CD14-positive monocyte (primary cell): ENCODE results near the gene NPEPPS. TPM values are rescaled to one million over a fixed set of nuclear protein-coding genes. Genes with fewer than 3 reads are reported as not detected.
"Not testable (repeated sequence)": the region's sequence is repeated elsewhere in the genome, so short reads cannot be mapped to it uniquely, and the experiment has no call there.

Experiments used
- DNase-seq, 3 donors: peaks; one replicate each; pipeline ENCODE4 v3.0.0-alpha.2; 2011 to 2022
- H2AFZ ChIP-seq: 2 replicates; pipeline ENCODE4 v1.6.0; 2012; ENCODE audit warnings: mild to moderate bottlenecking, low read depth, low read length, inconsistent platforms; ENCODE audit not compliant: insufficient read depth, poor library complexity, severe bottlenecking
- H3K27ac ChIP-seq, 2 donors: 1 replicate in 1 of 2; 2 replicates in 1 of 2; pipeline ENCODE4 v1.5.1; 2012 to 2013; ENCODE audit warnings: low read length in 2 of 2, control low read depth in 1 of 2, inconsistent platforms in 1 of 2, low read depth in 1 of 2, mild to moderate bottlenecking in 1 of 2
- H3K27me3 ChIP-seq, 2 donors: one replicate each; pipeline versions ENCODE4 v1.6.0 to v1.6.1; 2011 to 2013; ENCODE audit warnings: low read length in 2 of 2; ENCODE audit not compliant: control insufficient read depth in 2 of 2, insufficient read depth in 2 of 2
- H3K36me3 ChIP-seq, 2 donors: replicated peaks in 1 of 2; 1 replicate in 1 of 2; 2 replicates in 1 of 2; pipeline versions ENCODE4 v1.5.1 to v1.6.1; 2012 to 2013; ENCODE audit warnings: low read length in 2 of 2, control low read depth in 1 of 2, inconsistent platforms in 1 of 2, mild to moderate bottlenecking in 1 of 2; ENCODE audit not compliant: insufficient read depth in 2 of 2, control insufficient read depth in 1 of 2
- H3K4me1 ChIP-seq, 2 donors: 1 replicate in 1 of 2; 2 replicates in 1 of 2; pipeline versions ENCODE4 v1.5.1 to v1.6.1; 2012 to 2013; ENCODE audit warnings: low read length in 2 of 2, control low read depth in 1 of 2, inconsistent platforms in 1 of 2, mild to moderate bottlenecking in 1 of 2, moderate library complexity in 1 of 2; ENCODE audit not compliant: insufficient read depth in 2 of 2, control insufficient read depth in 1 of 2
- H3K4me2 ChIP-seq: replicated peaks from 2 replicates; pipeline ENCODE3; 2012; ENCODE audit warnings: low read length, moderate library complexity, mild to moderate bottlenecking; ENCODE audit not compliant: poor library complexity, severe bottlenecking; ENCODE audit errors: extremely low read depth
- H3K4me3 ChIP-seq, 3 experiments: fragments of 200-600 bp in 1 of 3; sonication (generic) in 1 of 3; replicated peaks in 1 of 3; 1 replicate in 2 of 3; 2 replicates in 1 of 3; pipeline ENCODE4 v1.5.1; 2011 to 2013; ENCODE audit warnings: low read length in 3 of 3, mild to moderate bottlenecking in 3 of 3, control low read depth in 2 of 3, low read depth in 2 of 3, inconsistent platforms in 1 of 3, moderate library complexity in 1 of 3
- H3K79me2 ChIP-seq: 2 replicates; pipeline ENCODE4 v1.6.0; 2012; ENCODE audit warnings: mild to moderate bottlenecking, control low read depth, inconsistent platforms, low read length, moderate library complexity; ENCODE audit not compliant: insufficient read depth
- H3K9ac ChIP-seq: 2 replicates; pipeline ENCODE4 v1.6.0; 2017; ENCODE audit warnings: low read length, mild to moderate bottlenecking; ENCODE audit not compliant: insufficient read depth, poor library complexity, severe bottlenecking
- H3K9me3 ChIP-seq, 2 donors: replicated peaks in 1 of 2; 1 replicate in 1 of 2; 2 replicates in 1 of 2; pipeline versions ENCODE4 v1.5.1 to v1.6.1; 2012 to 2013; ENCODE audit warnings: low read length in 2 of 2, control low read depth in 1 of 2; ENCODE audit not compliant: control insufficient read depth in 1 of 2, insufficient read depth in 1 of 2
- H4K20me1 ChIP-seq: 2 replicates; pipeline ENCODE4 v1.6.0; 2012; ENCODE audit warnings: mild to moderate bottlenecking, low read length, control low read depth, moderate library complexity; ENCODE audit not compliant: insufficient read depth
- H3K27ac Mint-ChIP-seq, 7 donors: one replicate each; pipeline ENCODE4 v1.8.0; 2020; ENCODE audit warnings: mild to moderate bottlenecking in 7 of 7, mixed read lengths in 7 of 7, moderate library complexity in 6 of 7, inconsistent platforms in 2 of 7
- H3K27me3 Mint-ChIP-seq, 3 donors: one replicate each; pipeline ENCODE4 v1.8.0; 2021 to 2022; ENCODE audit warnings: low read depth in 3 of 3, mild to moderate bottlenecking in 3 of 3, mixed read lengths in 3 of 3, moderate library complexity in 3 of 3, inconsistent platforms in 1 of 3
- H3K36me3 Mint-ChIP-seq, 2 donors: one replicate each; pipeline ENCODE4 v1.8.0; 2020; ENCODE audit warnings: mixed read lengths in 2 of 2, inconsistent platforms in 1 of 2, mild to moderate bottlenecking in 1 of 2
- H3K4me1 Mint-ChIP-seq: one replicate; pipeline ENCODE4 v1.8.0; 2020; ENCODE audit warnings: mild to moderate bottlenecking, mixed read lengths
- H3K4me3 Mint-ChIP-seq, 2 donors: one replicate each; pipeline ENCODE4 v1.8.0; 2020; ENCODE audit warnings: mild to moderate bottlenecking in 2 of 2, mixed read lengths in 2 of 2, moderate library complexity in 1 of 2
- H3K9me3 Mint-ChIP-seq, 7 donors: one replicate each; pipeline ENCODE4 v1.8.0; 2020 to 2022; ENCODE audit warnings: mixed read lengths in 7 of 7, mild to moderate bottlenecking in 6 of 7, moderate library complexity in 6 of 7, inconsistent platforms in 2 of 7
- WGBS: methylation state at CpG from one replicate; pipeline ENCODE4 v1.1.5; 2013; ENCODE audit warnings: missing lambda C conversion rate; ENCODE audit not compliant: insufficient coverage; 5-methylcytosine and 5-hydroxymethylcytosine counted together
- intact Hi-C, 2 donors: fragments of 100-400 bp; cut with micrococcal nuclease; formaldehyde crosslinking; loops; one replicate each; pipeline versions ENCODE4 v1.15.0 to v1.15.1; 2023
- polyA minus RNA-seq: library from RNA; depleted of rRNA, polyadenylated mRNA; stranded (reverse); fragments of >200 nt; gene quantifications from 2 replicates; pipeline ENCODE4 v1.2.3, GENCODE V29; 2012
- polyA plus RNA-seq, 3 donors: library from polyadenylated mRNA; depleted of rRNA in 1 of 3; unstranded in 2 of 3; stranded (reverse) in 1 of 3; fragments of 300-500 nt in 2 of 3; fragments of >200 nt in 1 of 3; fragmentation: Illumina TruSeq in 2 of 3; gene quantifications; 1 replicate in 2 of 3; 2 replicates in 1 of 3; pipeline ENCODE4 v1.2.3, GENCODE V29; 2012 to 2021
- total RNA-seq, 12 experiments: library from RNA in 1 of 12; stranded (reverse) in 1 of 12; fragments of 120-200 nt in 1 of 12; gene quantifications; one replicate each; pipeline ENCODE4 v1.2.4 and lab custom pipeline; 2013 to 2026; ENCODE audit warnings: mixed read lengths in 6 of 12, inconsistent platforms in 1 of 12

Gene NPEPPS
- total RNA-seq (2013), result 50.2 TPM
- 10 to 100 TPM; 38.3 to 80.1 (median 53.1) TPM for polyA plus RNA-seq
- 24.0 and 28.2 TPM in 2 replicates for polyA minus RNA-seq
- 33.7 to 164 (median 59.9) reads per million in 11 experiments for total RNA-seq (lab: John Stamatoyannopoulos, UW)

- peaks cover 11 to 12% of the 10 kb centered on the region in 2 donors for H3K4me1 ChIP-seq
- H3K36me3 ChIP-seq, H4K20me1 ChIP-seq, H3K9me3 Mint-ChIP-seq, H3K27me3 ChIP-seq, intact Hi-C loops, H3K9me3 ChIP-seq, H3K27me3 Mint-ChIP-seq, H3K36me3 Mint-ChIP-seq: not testable (repeated sequence)
- Mint-ChIP-seq H3K27ac (peak within 1 kb of the TSS; percentile 18 to 94 (median 91)), H3K4me3 (peak within 1 kb of the TSS; percentile 92 to 94), H3K4me1 (peaks cover 14% of the 10 kb centered on the region)
- H3K27ac ChIP-seq, result peak within 1 kb of the TSS; percentile 30 to 59
- peak within 1 kb of the TSS; percentile 54 to 77 (median 75) for H3K4me3 ChIP-seq
- peak within 1 kb of the TSS; percentile 65 for H3K9ac ChIP-seq
- WGBS, result 0% methylated on average over 16 of the region's 60 CpGs
- peak; percentile 68 to 78 (median 70) for DNase-seq
- peaks cover 27% of the 10 kb centered on the region for H3K79me2 ChIP-seq
- peak within 1 kb of the TSS; percentile 68 for H3K4me2 ChIP-seq
- peak within 1 kb of the TSS; percentile 73 for H2AFZ ChIP-seq
Measured at GRCh38 chr17:47530557-47531232, at the start of gene NPEPPS. Gene NPEPPS (plus strand): TSS chr17:47531108. CDS start chr17:47531301, 193 bp downstream.

- H2AFZ ChIP-seq, result peak overlapping the region; percentile 77
- H3K4me1 Mint-ChIP-seq, H3K27me3 ChIP-seq, H3K79me2 ChIP-seq, H3K36me3 ChIP-seq, DNase-seq, H3K9me3 Mint-ChIP-seq, H3K27me3 Mint-ChIP-seq, H4K20me1 ChIP-seq, H3K4me1 ChIP-seq, intact Hi-C loops, H3K9me3 ChIP-seq: not testable (repeated sequence)
- peak overlapping the region; percentile 66 for H3K9ac ChIP-seq
- peak overlapping the region; percentile 71 to 75 for H3K27ac ChIP-seq
- Mint-ChIP-seq H3K4me3 (peak overlapping the region; percentile 93 to 94), H3K36me3 (peaks cover 9 to 20% of the 10 kb centered on the region in 2 donors), H3K27ac (peak overlapping the region; percentile 90 to 98 (median 96))
- H3K4me2 ChIP-seq, result peak overlapping the region; percentile 31
- WGBS, result 0% methylated on average over 4 of the region's 15 CpGs
- H3K4me3 ChIP-seq, result peak overlapping the region; percentile 60 to 77 (median 72)
Measured at GRCh38 chr17:47491841-47492212, 39.1 kb upstream of the NPEPPS start.

- H3K36me3 ChIP-seq, H3K4me3 Mint-ChIP-seq, H3K9me3 Mint-ChIP-seq, H3K27ac Mint-ChIP-seq, H3K36me3 Mint-ChIP-seq, H2AFZ ChIP-seq, H3K4me2 ChIP-seq, H3K9ac ChIP-seq, H3K27me3 ChIP-seq, H3K4me3 ChIP-seq, DNase-seq, H3K79me2 ChIP-seq, intact Hi-C loops, H3K4me1 ChIP-seq, H3K9me3 ChIP-seq, H3K27me3 Mint-ChIP-seq, H3K4me1 Mint-ChIP-seq, H3K27ac ChIP-seq, H4K20me1 ChIP-seq: not testable (repeated sequence)
- WGBS, result no CpG with 5 or more reads among the region's 1 CpG
Measured at GRCh38 chr17:47499074-47499473, 31.8 kb upstream of the NPEPPS start.

- DNase-seq, H3K36me3 Mint-ChIP-seq, H3K4me2 ChIP-seq, H3K9me3 Mint-ChIP-seq, H3K27me3 ChIP-seq, H3K4me1 Mint-ChIP-seq, H3K9me3 ChIP-seq, H3K79me2 ChIP-seq, H3K27me3 Mint-ChIP-seq, H3K36me3 ChIP-seq, H2AFZ ChIP-seq, intact Hi-C loops, H3K27ac ChIP-seq, H3K4me3 Mint-ChIP-seq, H3K27ac Mint-ChIP-seq, H3K4me1 ChIP-seq, H3K4me3 ChIP-seq, H3K9ac ChIP-seq, H4K20me1 ChIP-seq: not testable (repeated sequence)
- WGBS, result no CpG with 5 or more reads among the region's 4 CpGs
Measured at GRCh38 chr17:47499494-47499893, 31.4 kb upstream of the NPEPPS start.
